AG09309 (cell line): ENCODE measurements around the gene RLF.

Experiments
- DNase-seq: peaks from one replicate; pipeline ENCODE4 v3.0.0-alpha.2; 2010; ENCODE audit warnings: low read depth
- H3K4me3 ChIP-seq: 2 replicates; pipeline ENCODE4 v1.5.1; 2011; ENCODE audit warnings: mild to moderate bottlenecking, low read depth, low read length, moderate library complexity; ENCODE audit not compliant: control insufficient read depth
- TF ChIP-seq, protein P1 (sequence below): IDR thresholded peaks from 2 replicates; pipeline ENCODE4 v1.5.1; 2011; ENCODE audit warnings: mild to moderate bottlenecking, low read depth, low read length, inconsistent platforms; ENCODE audit not compliant: insufficient read depth, control insufficient read depth; ENCODE audit errors: missing control alignments

The RLF gene

DNA sequence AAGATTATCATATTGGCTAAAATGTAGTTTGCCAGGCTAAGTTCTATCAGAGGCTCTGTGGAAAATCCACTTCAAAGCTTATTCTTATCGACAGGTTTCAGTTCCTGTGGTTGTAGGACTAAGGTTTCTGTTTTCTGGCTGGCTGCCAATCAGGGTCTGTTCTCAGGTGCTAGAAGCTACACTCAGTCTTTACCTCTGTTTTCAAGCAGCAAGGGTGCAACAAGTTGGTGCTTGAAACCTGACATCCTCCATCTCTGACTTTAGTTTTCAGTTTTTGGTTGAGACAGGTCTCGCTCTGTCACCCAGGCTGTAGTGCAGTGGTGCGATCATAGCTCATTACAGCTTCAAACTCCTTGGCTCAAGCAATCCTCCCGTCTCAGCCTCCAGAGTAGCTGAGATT, 71.3 kb downstream of the RLF start:
- DNase-seq: no peak
- H3K4me3 ChIP-seq: no peak overlapping the region
- TF ChIP-seq, protein P1, sequence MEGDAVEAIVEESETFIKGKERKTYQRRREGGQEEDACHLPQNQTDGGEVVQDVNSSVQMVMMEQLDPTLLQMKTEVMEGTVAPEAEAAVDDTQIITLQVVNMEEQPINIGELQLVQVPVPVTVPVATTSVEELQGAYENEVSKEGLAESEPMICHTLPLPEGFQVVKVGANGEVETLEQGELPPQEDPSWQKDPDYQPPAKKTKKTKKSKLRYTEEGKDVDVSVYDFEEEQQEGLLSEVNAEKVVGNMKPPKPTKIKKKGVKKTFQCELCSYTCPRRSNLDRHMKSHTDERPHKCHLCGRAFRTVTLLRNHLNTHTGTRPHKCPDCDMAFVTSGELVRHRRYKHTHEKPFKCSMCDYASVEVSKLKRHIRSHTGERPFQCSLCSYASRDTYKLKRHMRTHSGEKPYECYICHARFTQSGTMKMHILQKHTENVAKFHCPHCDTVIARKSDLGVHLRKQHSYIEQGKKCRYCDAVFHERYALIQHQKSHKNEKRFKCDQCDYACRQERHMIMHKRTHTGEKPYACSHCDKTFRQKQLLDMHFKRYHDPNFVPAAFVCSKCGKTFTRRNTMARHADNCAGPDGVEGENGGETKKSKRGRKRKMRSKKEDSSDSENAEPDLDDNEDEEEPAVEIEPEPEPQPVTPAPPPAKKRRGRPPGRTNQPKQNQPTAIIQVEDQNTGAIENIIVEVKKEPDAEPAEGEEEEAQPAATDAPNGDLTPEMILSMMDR: no peak

DNA sequence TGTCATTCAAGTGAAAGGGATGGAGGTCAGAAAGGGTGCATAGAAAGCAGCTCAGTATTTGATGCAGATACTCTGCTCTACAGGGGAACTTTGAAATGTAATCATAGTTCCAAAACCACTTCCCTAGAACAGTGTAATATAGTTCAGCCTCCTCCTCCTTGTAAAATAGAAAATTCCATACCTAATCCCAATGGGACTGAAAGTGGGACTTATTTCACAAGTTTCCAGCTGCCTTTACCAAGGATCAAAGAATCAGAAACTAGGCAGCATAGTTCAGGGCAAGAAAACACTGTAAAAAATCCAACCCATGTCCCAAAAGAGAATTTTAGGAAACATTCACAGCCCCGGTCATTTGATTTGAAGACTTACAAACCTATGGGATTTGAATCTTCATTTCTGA, 78.4 kb downstream of the RLF start:
- no peak for DNase-seq
- no peak overlapping the region for H3K4me3 ChIP-seq
- TF ChIP-seq, protein P1: no peak

DNA sequence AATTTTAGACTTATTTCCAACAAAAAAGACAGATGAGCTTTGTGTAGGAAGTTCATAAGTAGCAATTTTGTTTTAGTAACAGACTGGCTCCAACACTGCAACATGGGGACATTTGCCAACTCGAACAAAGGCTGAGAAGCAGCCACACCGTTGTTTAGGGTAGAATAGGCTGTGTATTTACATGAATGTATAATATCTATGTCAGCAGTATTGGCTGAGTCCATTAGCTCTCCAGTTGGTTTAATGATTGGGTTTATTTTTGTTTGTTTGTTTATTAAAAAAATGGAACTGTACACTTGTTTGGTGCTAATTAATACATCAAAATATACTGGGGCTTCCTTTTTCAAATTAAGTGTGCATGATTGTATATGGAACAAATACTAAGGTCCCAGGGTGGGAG, 79.2 kb downstream of the RLF start:
- no peak overlapping the region for H3K4me3 ChIP-seq
- TF ChIP-seq, protein P1: no peak
- DNase-seq: no peak

DNA sequence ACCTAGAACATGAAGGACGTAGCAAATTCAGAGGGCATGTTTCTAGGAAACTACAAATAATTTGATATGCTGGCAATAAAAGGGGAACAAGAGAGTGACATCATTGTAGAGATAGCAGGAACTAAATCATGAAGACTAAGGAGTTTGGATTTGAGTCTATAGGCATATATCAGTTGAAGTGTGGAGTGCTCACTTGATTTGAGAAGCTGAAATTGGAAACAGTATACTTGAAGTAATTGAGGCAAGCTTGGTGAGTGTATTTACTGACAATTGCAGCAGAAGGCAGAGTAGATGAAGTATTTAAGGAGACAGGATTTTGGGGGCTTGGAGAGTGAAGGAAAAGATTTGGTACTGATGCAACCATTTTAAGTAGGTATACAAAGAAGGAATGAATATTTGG, 80.2 kb downstream of the RLF start:
- H3K4me3 ChIP-seq: no peak overlapping the region
- TF ChIP-seq, protein P1: no peak
- DNase-seq: no peak

DNA sequence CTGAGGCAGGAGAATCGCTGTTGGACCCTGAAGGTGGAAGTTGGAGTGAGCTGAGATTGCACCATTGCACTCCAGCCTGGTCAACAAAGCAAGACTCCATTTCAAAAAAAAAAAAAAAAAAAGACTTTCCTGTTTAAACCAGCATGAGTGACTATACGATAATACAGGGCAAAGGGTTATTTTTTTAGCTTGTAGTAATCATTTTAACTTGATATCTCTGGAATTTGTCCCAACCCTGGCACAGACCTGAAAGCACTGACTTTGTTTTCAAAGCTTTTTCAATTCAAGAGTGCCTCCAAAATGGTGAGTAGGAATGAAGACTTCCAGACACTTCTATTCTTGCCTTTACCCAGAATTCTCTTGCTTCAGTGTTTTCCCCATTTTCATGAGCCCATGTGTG, 82.2 kb downstream of the RLF start:
- no peak for DNase-seq
- no peak overlapping the region for H3K4me3 ChIP-seq
- TF ChIP-seq, protein P1: no peak

DNA sequence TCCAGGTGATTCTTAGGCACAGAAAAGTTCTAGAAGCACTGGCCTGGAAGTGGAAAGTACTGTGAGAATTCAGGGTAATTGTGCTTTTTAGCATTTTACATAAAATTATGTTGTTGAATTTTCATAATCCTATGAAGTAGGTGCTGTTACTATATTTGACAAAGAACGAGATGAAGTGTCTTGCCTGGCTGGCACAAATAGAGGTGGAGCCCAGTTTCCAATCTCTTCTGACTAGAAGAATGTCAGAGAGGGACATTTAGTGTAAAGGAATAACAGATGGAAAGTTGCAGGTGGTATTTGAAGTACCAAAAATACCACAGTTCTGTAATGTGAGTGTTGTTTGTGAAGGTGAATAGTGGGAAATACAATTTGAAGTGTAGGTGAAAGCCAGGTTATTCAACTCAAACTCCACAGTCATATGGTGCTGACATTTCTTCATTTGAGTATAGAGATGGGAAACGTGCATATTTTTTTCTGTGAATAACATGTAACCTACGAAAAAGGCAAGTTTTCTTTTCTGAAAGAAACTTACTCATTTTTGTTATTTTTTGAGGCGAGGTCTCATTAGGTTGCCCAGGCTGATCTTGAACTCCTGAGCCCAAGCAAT, 83.1 kb downstream of the RLF start:
- DNase-seq: no peak
- H3K4me3 ChIP-seq: no peak overlapping the region
- TF ChIP-seq, protein P1: no peak

DNA sequence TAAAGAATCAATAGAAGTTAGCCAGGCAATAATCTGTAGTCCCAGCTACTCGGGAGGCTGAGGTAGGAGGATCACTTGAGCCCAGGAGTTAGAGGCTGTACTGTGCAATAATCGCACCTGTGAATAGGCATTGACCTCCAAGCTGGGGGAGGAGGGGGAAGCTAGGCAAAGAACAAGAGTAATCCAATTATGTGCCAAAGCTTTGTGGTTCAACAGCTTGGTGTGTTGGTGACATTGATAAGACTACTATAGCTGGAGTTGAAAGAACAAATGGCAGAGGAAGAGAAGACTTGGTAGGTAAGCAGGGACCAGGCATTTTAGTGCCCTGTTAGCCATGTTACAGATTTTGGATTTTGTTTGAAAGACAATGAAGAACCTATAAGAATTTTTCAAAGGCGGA, 84.5 kb downstream of the RLF start:
- TF ChIP-seq, protein P1: no peak
- no peak for DNase-seq
- no peak overlapping the region for H3K4me3 ChIP-seq
